HG02973 (cell line): Measurements from ENCODE around the gene BBS9.
"Not testable (repeated sequence)": the region's sequence is repeated elsewhere in the genome, so short reads cannot be mapped to it uniquely, and the experiment has no call there.

Source experiments
- ATAC-seq: cut with Tn5 transposase; IDR thresholded peaks from one replicate; pipeline ENCODE4 v1.9.1; 2021; ENCODE audit warnings: moderate library complexity; ENCODE audit not compliant: unreplicated experiment

BBS9 gene

DNA sequence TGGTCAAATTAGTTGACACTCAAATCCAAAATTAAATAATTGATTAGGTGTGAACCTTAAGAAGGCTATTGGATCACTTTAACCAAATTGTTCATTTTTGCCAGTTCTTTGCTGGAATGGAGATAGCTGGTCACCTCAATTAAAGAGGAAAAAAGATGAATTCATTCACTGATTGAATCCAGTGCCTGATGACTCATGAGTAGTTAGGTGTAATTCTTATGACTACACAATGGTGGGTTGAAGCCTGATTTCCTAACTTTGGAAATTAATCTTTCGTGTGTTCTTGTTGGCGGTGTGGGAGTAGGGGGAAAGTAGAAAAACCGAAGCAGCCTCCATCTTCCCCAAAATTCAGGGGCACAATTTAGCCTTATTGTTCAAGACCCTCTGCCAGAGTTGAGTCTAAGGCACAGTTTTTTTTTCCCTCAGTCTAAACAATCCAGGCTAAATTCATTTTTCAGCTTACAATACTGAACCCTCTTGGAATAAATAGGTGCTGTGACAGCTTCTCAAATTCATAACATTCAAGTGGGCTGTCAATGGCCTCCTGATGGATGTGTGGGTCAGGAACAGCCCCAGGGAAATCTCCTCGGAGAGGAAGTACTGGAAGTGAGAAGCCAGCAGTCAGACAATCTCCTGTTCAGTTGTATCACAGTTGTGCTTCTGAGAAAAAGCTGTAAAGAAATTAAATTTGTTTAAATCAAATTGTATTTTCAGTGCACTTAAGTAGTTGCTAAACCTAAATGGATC is 356.6 kb downstream of the BBS9 start:
- ATAC-seq, result no peak

DNA sequence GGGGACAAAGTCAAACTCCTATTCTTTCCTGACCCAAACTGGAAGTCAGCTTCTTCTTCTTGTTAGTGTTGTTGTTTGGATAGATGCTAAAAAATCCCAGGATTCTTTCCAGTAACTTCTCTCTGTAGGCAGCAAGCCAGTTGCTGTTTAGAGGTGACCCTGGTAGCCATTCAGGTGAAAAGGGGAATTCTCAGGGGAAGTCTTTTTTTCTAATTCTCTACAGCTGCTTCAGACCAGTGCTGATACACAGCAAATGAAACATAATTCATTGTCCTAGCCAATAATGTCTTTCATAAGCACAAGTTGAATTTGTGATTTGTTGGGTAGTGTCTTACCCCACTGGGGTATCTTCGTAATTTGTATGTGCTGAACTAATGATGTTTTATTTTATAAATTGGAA is 357.3 kb downstream of the BBS9 start:
- ATAC-seq, result no peak

- no peak for ATAC-seq
Observed at GRCh38 chr7:33487998-33488682, 358.8 kb downstream of the BBS9 start.

- ATAC-seq, result no peak
Observed at GRCh38 chr7:33494474-33494873, 365.1 kb downstream of the BBS9 start.

DNA sequence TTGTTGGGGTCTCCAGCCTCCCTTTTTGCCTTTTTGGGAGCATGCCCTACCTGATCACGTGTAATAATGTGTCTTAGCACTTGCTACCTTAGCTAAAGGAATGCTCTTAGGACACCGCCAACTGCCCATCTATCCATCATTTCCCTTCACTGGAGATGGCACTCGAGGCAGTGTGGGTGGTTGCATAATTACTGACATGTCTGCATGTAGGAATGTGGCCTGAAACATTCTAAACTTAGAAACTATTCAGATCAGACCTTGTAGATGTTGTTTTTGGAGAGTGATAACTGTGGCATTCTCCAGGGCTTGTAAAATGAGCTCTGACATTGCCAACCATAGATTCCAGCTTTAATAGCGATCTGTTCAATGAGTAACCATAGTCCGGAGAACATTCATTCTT is 365.8 kb downstream of the BBS9 start:
- ATAC-seq, result no peak

- ATAC-seq, result no peak
Observed at GRCh38 chr7:33497051-33497450, 367.7 kb downstream of the BBS9 start.

DNA sequence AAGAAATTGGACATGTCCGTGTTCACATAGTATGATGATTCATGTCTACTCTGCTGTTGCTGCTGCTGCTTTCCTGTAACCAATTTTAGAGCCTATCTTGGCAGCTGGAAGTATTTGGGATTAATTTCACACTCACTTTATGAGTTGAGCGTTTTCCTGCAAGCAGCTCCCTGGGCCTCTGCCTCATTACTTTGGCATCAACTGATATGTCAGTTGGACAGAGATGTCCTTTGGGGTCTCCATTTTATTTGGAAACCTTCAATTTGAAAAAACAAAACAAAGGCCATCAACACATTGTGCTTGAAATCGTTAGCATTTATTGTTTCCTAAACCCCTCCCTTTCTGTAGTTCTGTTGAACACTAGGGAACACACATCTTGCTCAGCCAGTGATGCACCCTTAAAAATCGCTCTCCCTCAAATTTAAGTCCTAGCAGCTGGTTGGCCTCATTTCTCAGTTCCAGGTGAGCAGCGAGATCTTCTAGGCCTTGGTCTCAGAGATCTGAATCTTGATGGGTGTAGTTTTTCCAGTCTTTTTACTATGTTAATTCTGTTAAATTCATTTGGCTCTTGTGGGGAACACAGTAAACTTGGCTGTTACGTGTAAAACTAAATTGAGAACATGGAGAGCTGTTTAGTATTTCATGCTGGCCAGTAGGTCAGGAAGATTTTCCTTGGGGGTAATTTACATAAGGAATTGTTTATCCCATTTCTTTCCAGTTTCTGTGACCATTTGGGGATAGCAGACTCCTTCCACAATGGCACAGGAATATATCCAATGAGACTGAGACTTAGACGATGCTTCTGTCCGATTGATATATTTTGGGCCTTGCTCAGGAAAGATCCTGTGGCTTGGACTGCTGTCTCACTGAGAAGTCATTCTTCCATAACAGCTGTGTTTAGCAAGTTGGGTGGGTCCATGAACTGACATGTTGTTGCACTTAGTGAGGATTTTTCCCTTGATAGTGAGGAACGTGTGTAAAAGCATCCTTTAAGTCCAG is 371.6 kb downstream of the BBS9 start:
- no peak for ATAC-seq

DNA sequence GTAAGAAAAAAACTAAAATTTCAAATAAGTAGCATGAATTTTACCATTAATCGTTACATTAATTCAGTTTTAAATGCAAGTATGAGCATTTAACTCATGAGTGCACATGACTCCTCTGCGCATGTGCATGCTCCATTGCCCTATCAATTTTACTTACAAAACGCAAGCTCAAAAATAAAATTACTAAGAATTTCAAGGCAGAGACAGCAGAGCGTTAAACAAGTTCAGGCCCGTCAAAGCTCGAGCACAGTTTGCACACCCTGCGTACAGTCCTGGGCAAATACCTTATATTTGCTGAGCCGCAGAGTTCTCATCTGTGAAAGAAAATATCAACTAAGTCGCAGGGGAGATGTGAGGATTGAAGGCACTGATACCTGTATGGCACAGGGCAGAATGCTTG is 373.6 kb downstream of the BBS9 start:
- no peak for ATAC-seq

GRCh38 chr7:33503736-33504135 is 374.4 kb downstream of the BBS9 start:
- ATAC-seq, result no peak

DNA sequence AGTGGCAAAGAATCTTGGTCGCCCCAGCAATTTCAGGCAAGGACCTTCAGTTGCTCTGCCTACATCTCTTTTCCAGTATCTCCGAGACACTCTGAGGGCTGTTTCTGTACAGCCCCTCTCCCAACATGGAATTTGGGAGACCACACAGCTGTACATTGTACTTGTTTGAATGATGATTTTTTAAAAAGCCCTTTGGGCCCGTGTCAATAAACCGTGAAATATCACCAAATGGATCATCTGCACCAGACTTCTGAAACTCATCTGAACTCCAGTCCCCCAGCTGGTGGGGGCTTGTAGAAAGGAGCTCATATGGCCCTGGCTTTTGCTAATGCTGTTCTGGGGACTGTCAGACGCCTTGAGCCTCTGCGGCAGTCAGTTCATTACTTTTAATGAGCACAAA is 374.9 kb downstream of the BBS9 start:
- no peak for ATAC-seq

GRCh38 chr7:33509206-33509605 is 379.8 kb downstream of the BBS9 start:
- no peak for ATAC-seq

GRCh38 chr7:33511778-33512177 is 382.4 kb downstream of the BBS9 start:
- no peak for ATAC-seq

DNA sequence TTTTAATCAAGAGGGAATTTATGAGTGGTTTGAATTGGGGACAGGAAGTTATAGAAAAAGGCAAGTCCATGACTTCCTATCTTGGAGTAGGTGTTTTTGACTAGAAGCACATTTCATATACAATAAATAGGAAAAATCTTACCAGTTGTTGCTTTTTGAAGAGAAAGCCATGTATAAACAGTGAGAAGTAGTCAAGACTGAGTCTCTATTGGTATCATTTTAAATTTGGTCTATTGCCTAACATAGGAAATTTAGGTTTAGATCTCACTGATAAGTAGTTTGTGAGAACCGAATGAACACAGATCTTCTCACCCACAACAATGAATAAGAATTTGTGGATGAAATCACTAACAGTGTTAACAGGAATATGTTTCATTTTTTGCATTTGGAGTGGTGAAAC is 387.2 kb downstream of the BBS9 start:
- ATAC-seq, result no peak

DNA sequence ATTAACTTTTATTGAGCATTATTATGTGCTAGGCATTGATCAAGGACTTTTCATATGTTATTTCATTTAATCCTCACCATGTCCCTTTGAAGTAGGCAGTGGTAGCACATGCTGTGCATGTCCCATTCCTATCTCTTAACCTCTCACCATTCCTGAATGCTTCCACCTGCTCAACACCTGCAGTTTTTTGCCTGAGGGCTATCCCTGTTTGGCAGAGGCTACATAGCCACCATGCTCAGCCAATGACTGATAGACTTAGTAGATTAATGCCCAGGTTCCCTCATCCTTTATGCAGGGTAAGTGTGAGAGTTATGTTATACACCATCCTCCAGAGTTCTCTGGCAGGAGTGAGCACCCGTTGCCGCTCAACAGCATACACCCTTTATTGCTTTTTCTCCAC is 387.8 kb downstream of the BBS9 start:
- ATAC-seq, result no peak

GRCh38 chr7:33527008-33527407 is 397.6 kb downstream of the BBS9 start:
- not testable (repeated sequence) for ATAC-seq

DNA sequence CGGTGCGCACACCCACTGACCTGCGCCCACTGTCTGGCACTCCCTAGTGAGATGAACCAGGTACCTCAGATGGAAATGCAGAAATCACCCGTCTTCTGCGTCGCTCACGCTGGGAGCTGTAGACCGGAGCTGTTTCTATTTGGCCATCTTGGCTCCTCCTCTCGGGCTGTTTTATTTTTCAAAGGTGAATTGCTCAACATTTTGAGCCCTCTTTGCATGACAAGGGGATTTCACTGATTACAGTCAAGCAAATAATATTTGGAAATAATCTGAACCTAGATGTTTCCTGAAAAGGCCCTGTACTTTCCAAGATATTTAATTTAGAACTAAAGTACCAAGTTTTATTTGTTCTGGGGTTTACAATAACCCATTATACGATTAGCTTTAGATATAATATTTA is 398.2 kb downstream of the BBS9 start:
- not testable (repeated sequence) for ATAC-seq

GRCh38 chr7:33529070-33529469 is 399.7 kb downstream of the BBS9 start:
- no peak for ATAC-seq

GRCh38 chr7:33530664-33531063 is 401.3 kb downstream of the BBS9 start:
- ATAC-seq, result no peak

- ATAC-seq, result no peak
Observed at GRCh38 chr7:33531888-33532287, 402.5 kb downstream of the BBS9 start.

DNA sequence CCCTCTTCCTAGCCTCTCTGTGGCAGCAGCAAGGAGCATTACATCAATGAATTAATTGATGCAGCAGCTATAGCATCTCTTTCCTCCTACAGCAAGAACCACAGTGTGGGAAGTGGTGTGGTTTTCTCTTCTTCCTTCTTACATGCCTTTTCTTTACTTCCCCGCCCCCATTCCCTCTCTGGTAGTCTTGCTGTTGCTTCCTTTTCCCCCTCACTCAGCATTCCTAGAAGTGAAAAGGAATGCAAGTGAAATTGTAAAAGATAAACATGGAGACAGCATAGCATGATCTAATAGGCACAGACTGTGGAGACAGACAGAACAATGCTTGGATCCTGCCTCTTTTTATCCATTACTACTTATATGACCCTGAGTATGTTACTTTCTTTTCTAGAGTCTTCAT is 405.5 kb downstream of the BBS9 start:
- no peak for ATAC-seq

DNA sequence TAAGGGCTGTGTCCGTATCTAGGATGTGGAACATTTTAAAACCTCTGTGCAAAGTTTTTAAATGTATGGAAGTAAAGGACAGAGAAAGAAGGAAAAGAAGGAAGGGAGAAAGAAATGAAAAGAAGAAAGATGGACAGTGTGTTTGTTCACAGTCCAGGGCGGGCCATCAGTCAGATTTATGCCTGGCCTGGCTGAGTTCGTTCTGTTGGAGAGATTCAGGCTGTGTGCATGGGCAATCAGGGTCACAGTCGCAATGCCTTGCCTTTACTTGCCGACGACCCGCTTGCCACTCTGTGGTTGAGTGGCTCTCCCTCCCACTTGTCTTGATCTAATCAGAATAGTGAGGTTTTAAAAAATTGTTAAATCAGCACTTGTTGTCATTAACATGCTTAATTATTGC is 406.6 kb downstream of the BBS9 start:
- ATAC-seq, result no peak
